ENCODE results near the gene CDH3. TPM values are rescaled to one million over a fixed set of nuclear protein-coding genes. Genes with fewer than 3 reads are reported as not detected.

The CDH3 gene
- total and polyA plus RNA-seq, 2 of the 13 experiments (the other 11 are each of a cell fraction or from before 2014, with no cell fraction given), result 0.11 TPM; not detected in 1

- no peak for TF ChIP-seq ZNF253 (CRISPR knock-in tag; IDR thresholded peaks at IDR 0.05; ENCODE audit: borderline replicate concordance)
- TF ChIP-seq CHCHD3 (CRISPR knock-in tag; IDR thresholded peaks at IDR 0.05), result no peak
- no peak for TF ChIP-seq ZBTB21 (CRISPR knock-in tag; IDR thresholded peaks at IDR 0.05)
- no peak for TF ChIP-seq THAP11 (CRISPR knock-in tag; IDR thresholded peaks at IDR 0.05)
- no peak for TF ChIP-seq GFI1 (CRISPR knock-in tag; IDR thresholded peaks at IDR 0.05; ENCODE audit: borderline replicate concordance)
- TF ChIP-seq, protein P1, sequence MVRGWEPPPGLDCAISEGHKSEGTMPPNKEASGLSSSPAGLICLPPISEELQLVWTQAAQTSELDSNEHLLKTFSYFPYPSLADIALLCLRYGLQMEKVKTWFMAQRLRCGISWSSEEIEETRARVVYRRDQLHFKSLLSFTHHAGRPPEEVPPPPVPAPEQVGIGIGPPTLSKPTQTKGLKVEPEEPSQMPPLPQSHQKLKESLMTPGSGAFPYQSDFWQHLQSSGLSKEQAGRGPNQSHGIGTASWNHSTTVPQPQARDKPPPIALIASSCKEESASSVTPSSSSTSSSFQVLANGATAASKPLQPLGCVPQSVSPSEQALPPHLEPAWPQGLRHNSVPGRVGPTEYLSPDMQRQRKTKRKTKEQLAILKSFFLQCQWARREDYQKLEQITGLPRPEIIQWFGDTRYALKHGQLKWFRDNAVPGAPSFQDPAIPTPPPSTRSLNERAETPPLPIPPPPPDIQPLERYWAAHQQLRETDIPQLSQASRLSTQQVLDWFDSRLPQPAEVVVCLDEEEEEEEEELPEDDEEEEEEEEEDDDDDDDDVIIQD (CRISPR knock-in tag; IDR thresholded peaks at IDR 0.05; ENCODE audit: low read depth), result no peak
- no peak for TF ChIP-seq ZNF780A (CRISPR knock-in tag; IDR thresholded peaks at IDR 0.05)
- TF ChIP-seq ZNF878 (CRISPR knock-in tag; IDR thresholded peaks at IDR 0.05), result no peak
- TF ChIP-seq KLF13 (CRISPR knock-in tag; IDR thresholded peaks at IDR 0.05), result no peak
- TF ChIP-seq MTA1 (CRISPR knock-in tag; IDR thresholded peaks at IDR 0.05; ENCODE audit: borderline replicate concordance), result peak; percentile 63
- no peak for TF ChIP-seq ZNF781 (CRISPR knock-in tag; IDR thresholded peaks at IDR 0.05; ENCODE audit: borderline replicate concordance, not compliant biosample characterization)
- TF ChIP-seq ARID2 (CRISPR knock-in tag; IDR thresholded peaks at IDR 0.05; ENCODE audit: borderline replicate concordance), result no peak
- 0 out of 2 replicates have a peak, but pooled peaks have one; percentile 60 for TF ChIP-seq WIZ (CRISPR knock-in tag; IDR thresholded peaks at IDR 0.05)
- TF ChIP-seq ZHX2 (IDR thresholded peaks at IDR 0.05; ENCODE audit: low read depth), result no peak
- no peak for TF ChIP-seq ZHX2 (CRISPR knock-in tag; IDR thresholded peaks at IDR 0.05; ENCODE audit: borderline replicate concordance)
- no peak for TF ChIP-seq TBL1XR1 (IDR thresholded peaks at IDR 0.05; ENCODE audit: borderline replicate concordance, low read length, partially characterized antibody)
- TF ChIP-seq DMAP1 (CRISPR knock-in tag; IDR thresholded peaks at IDR 0.05), result no peak
- peak; percentile 29; the same call in 1 of the 2 replicates for TF ChIP-seq NFKB2 (CRISPR knock-in tag; IDR thresholded peaks at IDR 0.05; ENCODE audit: borderline replicate concordance)
- no peak for TF ChIP-seq BCLAF1 (IDR thresholded peaks at IDR 0.05)
- no peak for TF ChIP-seq NR2F6 (IDR thresholded peaks at IDR 0.05)
- no peak for TF ChIP-seq NR2F6 (CRISPR knock-in tag; IDR thresholded peaks at IDR 0.05)
- no peak for TF ChIP-seq KDM1A (CRISPR knock-in tag; IDR thresholded peaks at IDR 0.05)
Observed at GRCh38 chr16:68737046-68737729, 92.1 kb downstream of the CDH3 start, which contains the start of gene CDH1 (continued).
